GM21723 (cell line): Measurements from ENCODE around the gene OSBPL3.
"Not testable (repeated sequence)": the region's sequence is repeated elsewhere in the genome, so short reads cannot be mapped to it uniquely, and the experiment has no call there.

Experiments
- ATAC-seq: cut with Tn5 transposase; IDR thresholded peaks from one replicate; pipeline ENCODE4 v1.9.1; 2021; ENCODE audit warnings: mild to moderate bottlenecking, moderate library complexity; ENCODE audit not compliant: unreplicated experiment

Gene OSBPL3

GRCh38 chr7:24802300-24802699, 177.7 kb downstream of the OSBPL3 start:
- no peak for ATAC-seq

DNA sequence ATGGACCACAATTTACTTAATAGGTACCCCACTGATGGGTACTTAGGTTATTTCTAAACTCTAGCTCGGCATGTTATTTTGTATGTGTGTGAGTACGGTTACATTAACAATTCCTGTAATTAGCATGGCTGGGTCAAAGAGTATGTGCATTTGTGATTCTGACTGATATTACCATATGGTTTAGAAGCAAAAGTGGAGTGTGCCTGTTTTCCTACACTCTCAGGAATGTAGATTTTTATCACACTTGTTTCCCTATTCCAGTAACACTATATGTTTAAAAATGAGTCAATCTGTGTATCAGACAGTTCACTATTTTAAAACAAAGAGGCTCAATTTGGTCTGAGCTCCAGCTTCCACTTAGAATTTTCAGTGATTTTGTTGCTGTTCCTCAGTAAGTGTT, 178.1 kb downstream of the OSBPL3 start:
- no peak for ATAC-seq

- no peak for ATAC-seq
These were observed 179.3 kb downstream of the OSBPL3 start for GRCh38 chr7:24800667-24801066.

- no peak for ATAC-seq
These were observed 179.9 kb downstream of the OSBPL3 start for GRCh38 chr7:24800073-24800472.

DNA sequence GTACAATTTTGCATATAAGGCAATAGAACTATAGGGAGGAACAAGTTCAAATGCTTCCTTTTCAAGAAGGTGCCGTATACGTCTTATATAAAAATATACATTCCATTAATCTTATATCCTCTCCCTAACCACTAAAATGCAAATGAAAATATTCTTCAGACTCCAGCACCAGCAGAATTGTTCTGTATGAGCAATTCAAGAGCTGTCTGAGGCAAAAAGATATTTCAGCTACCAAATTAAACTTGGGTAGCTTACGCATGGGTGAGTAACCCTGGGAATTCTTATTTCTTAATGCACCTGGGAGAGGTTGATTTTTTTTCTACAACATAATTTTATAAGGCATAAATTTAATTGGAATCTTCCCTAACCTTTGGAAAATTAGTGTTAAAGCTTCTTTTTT, 180.5 kb downstream of the OSBPL3 start:
- ATAC-seq: no peak

DNA sequence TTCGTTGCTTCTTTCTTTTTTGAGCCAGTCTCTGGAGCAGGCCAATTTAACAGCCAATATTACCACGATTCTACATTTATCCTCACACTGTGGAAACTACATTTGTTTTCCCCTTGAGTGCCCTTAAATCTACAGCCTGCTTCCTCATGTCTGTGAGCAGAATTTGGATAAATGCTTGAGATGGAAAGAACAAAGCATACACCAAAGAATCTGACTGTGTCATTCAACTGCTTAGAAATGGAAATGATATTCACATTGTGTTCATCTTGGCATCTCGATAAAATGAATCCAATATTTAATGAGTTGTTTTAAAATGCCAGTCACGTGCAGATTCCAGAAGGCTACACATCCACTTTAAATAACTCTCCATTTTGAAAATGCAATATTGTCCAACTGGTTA, 181.7 kb downstream of the OSBPL3 start:
- no peak for ATAC-seq

GRCh38 chr7:24797270-24797669, 182.7 kb downstream of the OSBPL3 start:
- no peak for ATAC-seq

GRCh38 chr7:24795407-24795767, 184.6 kb downstream of the OSBPL3 start:
- no peak for ATAC-seq

DNA sequence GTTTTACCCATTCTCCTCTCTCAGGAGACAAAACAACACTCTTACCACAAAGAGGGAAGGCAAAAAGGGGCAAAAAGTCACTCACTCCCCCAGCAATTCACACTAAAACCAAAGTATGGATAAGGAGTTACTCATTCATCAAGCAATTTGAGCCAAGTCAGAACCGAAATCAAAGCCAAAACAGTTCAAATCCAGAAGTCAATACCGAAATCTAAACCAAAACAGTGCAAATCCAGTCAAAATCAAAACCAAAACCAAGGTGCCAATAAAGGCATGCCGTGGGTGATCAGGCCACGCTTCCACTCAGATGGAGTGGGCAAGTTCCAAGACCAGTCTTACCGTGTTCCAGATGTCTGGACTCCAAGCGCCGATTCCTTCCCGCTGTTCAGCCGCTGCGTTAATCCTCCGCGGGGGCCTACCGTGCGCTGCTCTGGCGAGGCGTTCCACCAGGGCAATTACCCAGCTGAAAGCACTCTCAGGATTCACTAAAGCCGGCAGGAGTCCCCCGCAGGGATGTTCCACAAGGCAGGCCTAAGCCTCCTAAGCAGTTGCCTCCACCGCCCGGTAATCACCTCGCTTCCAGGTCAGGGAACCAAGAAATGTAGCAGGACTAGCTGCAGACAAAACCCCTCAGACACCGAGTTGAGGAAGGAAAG, 185.1 kb downstream of the OSBPL3 start:
- ATAC-seq: not testable (repeated sequence)

DNA sequence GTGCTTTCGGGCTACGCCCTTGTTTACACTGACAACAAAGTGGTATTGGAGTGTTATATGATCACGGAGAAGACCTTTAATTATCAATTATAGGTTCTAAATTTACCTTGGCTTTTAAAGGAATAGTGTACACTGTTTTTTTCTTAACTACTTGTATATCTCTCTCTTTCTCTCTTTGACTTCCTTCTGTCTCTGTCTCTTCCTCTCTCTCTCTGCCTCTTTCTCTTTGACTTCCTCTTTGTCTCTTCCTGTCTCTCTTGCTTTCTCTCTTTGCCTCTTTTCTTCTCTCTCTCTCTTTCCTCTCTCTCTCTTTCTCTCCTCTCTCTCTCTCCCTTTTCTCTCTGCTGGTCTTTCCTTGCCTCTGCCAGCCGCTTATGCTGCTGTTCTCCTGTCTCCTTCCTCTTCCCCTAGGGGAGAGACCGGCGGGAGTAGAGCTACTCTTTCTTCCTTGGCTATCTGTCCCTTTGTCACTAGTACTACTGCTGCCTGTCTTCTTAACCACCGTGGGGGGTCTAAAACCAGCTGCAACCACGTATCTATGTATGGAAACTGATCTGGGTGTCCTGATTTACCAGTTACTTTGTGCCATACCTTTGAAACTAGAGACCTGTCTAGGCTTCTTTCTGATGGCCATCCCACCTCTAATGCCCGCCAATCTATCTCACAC, 185.9 kb downstream of the OSBPL3 start:
- ATAC-seq: no peak

GRCh38 chr7:24788961-24789576, 190.9 kb downstream of the OSBPL3 start:
- ATAC-seq: no peak

DNA sequence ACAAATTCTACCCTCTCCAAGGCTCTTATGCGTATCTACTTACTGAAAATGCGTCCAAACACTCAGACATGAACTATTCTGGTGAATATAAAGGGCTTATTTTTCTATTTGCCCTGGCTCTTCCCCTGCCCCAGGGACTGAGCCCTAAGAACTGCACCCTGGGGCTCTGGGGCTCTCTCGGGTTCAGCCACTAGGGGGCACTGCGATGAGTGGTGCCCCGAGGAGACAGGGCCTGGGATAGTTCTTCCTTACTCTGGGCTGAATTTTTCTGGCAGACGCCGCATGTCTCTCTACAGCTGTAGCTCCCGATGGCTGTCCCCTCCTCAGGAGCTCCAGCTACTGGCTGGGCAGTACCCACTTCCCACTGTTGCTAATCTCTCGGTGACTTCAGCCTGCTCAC, 191.9 kb downstream of the OSBPL3 start:
- no peak for ATAC-seq

DNA sequence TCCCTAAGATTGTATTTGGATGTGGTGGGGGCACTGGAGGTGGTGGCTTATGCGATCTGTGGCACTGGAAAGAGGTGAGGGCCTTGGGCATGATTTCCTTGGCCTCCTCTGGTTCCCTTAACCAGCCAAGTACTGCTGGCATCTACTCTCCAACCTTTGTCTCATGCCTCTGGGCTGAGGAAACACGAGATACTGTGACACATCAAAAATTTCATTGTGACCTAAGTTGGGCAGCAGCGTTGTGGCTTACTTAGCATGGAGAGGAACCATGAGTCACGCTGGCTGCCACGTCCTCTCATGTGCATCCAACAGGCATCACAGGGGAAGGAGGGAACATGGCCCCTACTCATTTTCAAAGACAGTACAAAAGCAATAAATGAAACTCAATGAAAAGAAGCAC, 193.0 kb downstream of the OSBPL3 start:
- peak; percentile 54 for ATAC-seq

GRCh38 chr7:24786306-24786705, 193.7 kb downstream of the OSBPL3 start:
- no peak for ATAC-seq

- no peak for ATAC-seq
These were observed 195.7 kb downstream of the OSBPL3 start for GRCh38 chr7:24784277-24784676.

DNA sequence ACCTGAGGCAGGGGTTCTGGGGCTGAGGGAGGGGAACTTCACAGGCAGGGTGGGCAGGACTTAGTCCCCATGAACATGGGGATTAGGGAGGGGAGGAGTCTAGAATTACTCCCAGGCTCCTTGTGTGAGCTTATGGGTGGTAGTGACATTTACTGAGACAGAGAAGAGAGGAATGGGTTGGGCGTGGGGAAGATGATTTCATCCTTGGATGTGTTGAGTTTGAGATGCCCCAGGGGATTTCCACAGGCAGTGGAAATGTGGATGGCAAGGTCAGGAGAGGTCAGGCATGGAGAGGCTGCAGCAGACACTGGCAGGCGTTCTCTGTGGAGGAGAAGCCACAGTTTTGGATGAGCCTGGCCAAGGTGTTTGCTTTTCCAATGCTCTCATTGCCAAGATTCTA, 196.3 kb downstream of the OSBPL3 start:
- no peak for ATAC-seq

GRCh38 chr7:24781106-24781505, 198.9 kb downstream of the OSBPL3 start:
- ATAC-seq: no peak

GRCh38 chr7:24779283-24779655, 200.7 kb downstream of the OSBPL3 start:
- ATAC-seq: no peak

DNA sequence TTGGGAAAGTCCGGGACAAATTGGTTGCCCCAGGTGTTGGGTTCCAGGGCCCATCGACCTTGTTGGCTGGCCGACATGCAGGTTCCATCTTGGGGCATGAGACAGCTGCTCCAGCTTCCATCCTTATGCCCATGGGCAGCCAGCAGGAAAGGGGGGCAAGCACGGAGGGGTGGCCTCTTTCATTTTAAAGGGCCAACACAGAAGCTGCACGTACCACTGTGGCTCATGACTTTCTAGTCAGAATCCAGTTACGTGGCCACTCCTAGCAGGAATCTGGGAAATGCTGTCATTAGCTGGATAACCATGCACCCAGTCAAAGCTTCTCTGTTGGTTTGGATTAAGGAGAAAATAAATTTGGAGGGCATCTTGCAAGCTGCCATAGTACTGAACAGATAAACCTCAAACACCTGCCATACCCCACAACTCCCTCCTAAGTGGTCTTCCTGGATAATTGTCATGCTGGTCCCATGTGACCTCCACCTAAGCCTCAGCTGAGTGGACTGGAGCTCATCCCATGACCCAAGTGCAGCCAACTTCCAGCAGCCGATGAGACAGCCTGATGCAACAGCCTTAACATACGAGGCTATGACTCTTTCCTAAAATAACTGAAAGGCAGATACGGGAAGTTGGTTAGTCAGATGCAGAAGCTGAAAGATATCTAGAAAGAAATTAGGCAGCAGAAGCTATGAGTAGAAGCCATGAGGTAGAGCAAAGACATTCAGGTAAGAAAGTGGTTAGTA, 201.3 kb downstream of the OSBPL3 start:
- peak; percentile 81 for ATAC-seq

GRCh38 chr7:24777806-24778205, 202.2 kb downstream of the OSBPL3 start:
- ATAC-seq: no peak

DNA sequence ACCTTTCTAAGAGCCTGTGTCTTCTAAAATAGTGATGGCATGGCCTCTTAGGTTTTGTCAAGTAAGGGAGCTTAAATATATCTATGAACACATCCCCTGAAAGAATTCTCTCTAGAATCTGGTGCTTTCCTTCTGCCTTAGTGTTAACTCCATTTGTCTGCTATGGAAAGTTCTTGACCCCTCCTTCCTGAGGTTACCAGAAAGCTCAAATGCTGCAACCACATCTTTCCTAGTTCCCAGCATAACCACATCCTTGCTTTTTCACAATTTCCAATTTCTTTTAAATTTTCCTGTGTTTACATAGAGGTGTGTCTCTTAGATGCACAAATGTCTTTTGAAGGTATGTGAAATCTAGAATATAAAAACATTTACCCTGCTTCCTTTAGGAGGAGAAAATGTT, 206.3 kb downstream of the OSBPL3 start:
- no peak for ATAC-seq

- ATAC-seq: no peak
These were observed 210.1 kb downstream of the OSBPL3 start for GRCh38 chr7:24769851-24770250.
